Raji (cell line): ENCODE data around the gene VWA1.

ENCODE experiments used
- POLR2A ChIP-seq: IDR thresholded peaks from 2 replicates; pipeline ENCODE4 v1.6.1; 2011; ENCODE audit warnings: low read depth, low read length, control low read depth; ENCODE audit not compliant: insufficient read depth

VWA1 gene

DNA sequence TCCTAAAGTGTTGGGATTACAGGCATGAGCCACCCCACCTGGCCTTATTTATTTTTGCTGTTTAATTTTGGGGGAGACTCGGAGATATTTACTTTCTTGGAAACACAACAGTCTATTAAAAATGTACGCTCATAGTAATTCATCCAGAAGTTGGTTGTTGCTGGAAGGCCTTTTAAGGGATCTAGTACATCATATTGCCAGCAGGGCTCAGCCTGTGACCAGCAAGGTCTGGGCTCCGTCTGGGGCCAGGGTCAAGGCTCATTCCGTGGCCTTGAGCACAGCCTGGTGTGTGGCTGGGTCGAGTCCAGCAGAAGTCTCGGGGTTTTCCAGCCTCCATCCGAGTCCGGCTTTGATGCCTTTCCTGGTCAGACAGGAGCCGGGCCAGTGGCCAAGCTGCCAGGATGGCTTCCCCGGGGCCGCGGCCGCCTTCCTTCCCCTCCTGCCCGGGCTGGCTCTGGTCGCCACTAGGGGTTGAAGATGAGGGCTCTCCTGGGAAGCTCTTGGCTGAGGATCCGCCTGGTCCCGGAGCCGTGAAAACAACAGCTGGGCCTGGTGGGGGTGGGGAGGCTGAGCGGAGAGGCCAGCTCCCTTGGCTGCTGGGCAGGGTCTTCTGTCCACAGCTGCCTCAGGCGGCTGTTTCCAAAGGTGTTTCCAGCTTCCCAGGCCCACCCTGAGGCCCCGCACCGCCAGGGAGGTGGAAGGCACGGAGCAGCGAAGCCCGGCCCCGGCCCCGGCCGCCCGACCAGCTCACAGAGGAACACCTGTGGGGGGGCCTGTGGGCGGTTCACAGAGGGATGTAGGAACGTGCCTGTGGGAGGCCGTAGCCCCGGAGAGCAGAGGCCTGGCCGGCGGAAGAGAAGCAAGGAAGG lies 5.1 kb upstream of the VWA1 start:
- TF ChIP-seq POLR2A, result no peak

DNA sequence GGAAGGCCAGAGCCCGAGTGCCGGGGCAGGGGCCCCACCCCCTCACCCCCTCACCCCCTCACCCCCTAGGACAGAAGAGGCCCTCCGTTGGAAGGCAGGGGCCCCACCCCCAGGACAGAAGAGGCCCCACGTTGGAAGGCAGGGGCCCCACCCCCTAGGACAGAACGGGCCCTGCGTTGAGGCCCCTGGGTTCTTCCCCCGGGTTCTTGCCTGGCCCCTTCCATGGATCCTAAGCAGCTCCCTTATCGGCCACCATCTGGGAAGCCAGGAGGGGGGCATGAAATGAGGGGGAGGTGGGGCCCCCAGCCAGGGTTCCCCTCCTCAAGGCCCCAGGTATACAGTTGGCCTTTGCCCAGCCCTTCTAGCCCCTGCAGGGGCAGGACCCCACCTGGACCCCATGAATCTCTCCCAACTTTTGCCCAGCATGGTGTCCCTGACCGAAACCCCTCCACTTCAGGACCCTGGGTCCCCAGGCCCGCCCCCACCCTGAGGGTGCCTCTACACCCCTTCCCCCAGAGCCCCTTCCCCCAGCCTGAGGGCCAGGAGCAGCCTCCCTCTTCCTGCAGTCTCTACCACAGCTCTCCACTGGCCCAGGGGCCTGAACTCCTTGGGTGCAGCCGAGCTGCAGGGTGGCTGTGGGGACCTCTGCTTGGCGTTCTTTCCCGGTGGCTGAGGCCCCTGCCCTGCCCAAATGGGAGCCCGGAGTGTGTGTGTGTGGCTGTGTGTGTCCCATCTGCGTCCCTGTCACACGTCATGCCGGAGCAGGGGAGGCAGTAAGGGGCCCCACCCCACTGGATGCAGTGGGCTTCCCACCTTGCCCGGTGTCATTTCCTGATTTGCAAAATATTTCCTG lies 4.3 kb upstream of the VWA1 start:
- TF ChIP-seq POLR2A, result no peak

GRCh38 chr1:1431845-1432273 lies 3.6 kb upstream of the VWA1 start:
- no peak for TF ChIP-seq POLR2A

- TF ChIP-seq POLR2A, result no peak
These were observed 3.1 kb upstream of the VWA1 start for GRCh38 chr1:1432274-1432950.

DNA sequence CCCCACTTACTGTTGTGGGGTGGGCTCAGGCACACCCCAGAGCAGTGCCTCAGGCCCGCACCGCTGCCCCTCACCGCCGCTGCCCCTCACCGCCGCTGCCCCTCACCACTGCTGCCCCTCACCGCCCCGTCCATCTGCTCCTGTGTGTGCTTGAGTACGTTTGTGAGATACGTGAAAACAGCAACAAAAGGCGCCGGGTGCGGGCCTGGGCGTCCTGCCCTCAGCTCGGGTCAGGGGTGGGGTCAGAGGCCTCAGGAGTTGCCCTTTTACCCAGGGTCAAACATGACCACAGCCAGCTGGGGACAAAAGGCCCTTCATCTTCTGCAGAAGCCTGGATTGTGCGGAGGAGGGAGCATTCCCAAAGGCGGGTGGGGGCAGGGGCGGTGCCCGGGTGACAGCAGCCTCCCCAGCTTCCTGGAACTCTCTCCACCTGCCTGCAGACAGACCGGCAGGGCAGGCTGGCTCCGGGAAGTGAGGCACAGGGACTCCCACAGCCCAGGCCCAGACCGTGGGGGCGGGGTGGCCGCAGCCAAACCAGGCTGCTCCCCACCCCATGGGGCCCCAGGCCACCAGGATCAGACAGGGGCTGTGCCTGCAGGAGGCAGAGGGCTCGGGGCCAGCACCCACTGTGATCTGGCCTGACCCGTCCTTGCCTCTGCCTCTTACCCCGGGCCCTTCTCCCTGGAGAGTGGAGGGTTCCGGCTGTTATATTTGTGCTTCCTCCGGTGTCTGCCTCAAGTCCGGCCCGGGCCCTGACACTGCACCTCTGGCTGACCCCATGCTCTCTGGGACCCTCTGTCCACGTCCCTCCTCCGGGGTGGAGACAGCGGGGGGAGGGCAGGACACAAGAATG lies 2.3 kb upstream of the VWA1 start:
- no peak for TF ChIP-seq POLR2A

GRCh38 chr1:1433804-1434130 lies 1.7 kb upstream of the VWA1 start:
- no peak for TF ChIP-seq POLR2A

GRCh38 chr1:1434131-1434823 lies 1.2 kb upstream of the VWA1 start:
- TF ChIP-seq POLR2A, result no peak

- no peak for TF ChIP-seq POLR2A
These were observed 725 bp upstream of the VWA1 start for GRCh38 chr1:1434824-1435105.

DNA sequence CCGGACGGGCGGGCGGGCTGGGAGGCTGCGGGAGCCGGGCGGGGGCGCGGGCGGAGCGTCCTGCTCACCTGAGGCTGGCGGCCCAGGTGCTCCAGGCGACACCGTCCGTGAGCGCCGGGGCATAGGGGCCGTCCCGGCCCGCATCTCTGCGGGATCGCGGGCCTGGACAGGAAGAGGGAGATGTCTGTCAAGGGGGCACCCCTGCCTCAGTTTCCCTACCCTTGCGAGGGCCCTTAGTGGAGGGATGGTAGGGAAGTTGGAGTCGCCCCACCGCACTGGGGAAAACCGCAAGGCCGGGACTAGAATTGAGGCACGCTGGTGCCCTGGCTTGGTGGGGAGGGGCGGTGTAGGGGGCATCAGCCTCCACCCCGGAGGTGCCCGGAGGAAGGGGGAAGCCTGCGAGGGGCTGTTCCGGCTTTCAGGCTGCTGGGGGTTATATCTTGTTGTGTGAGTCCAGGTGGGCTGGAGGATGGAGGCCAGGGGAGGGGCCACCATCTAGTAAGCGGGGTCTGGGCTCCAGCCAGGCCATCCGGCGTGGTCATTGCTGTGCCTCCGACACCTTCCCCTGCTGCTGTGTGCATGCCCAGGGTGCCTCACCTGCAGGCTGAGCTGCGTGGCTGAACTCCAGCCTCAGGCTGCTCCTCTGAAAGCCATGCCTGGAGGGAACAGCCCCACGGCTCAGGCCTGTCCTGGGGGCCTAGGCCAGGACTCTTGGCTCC lies 580 bp downstream of the VWA1 start:
- TF ChIP-seq POLR2A, result no peak

- no peak for TF ChIP-seq POLR2A
These were observed 1.1 kb downstream of the VWA1 start for GRCh38 chr1:1436630-1437032.

DNA sequence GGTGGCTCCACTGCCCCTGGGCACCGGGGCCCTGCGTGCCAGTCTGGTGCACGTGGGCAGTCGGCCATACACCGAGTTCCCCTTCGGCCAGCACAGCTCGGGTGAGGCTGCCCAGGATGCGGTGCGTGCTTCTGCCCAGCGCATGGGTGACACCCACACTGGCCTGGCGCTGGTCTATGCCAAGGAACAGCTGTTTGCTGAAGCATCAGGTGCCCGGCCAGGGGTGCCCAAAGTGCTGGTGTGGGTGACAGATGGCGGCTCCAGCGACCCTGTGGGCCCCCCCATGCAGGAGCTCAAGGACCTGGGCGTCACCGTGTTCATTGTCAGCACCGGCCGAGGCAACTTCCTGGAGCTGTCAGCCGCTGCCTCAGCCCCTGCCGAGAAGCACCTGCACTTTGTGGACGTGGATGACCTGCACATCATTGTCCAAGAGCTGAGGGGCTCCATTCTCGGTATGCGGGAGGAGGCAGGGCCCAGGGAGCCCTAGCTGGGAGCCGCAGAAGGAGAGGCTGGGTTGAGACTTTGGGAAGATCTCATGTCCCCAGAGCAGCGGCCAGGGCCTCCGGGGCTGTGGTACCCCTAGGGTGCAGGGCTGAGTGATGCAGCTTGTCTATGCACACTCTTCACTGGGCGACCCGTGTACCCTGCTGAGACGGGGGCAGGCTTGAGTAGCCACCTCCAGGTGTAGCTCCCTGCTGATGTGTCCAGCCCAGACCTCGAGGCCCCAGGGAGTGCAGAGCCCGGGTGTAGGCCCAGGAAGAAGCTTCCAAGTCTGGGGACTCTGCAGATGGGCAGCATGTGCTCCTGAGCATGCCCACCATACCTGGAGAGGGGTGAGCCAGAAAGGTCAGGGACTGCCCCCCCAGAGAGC lies 1.8 kb downstream of the VWA1 start:
- TF ChIP-seq POLR2A, result no peak

DNA sequence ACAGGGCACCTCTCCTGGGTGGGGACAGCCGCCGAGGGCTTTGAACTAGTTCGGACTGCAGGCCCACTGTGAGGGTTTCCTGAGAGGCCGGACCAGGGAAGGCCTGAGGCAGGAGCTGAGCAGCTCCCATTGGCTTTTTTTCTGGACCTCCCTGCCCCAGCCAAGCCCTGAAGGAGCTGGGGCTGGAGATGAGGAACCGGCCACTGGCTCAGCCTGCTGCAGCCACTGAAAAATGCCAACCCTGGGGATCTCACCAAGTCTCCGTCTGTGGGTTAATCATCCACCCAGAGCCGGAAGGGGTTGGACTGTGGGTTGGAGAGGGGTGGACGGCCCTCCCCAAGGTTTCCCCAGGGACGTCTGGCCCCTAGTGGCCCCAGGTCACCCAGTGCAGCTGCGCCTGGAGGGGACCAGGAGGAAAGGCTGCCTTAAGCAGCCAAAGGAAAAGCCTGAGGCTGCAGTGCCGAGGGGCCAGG lies 2.5 kb downstream of the VWA1 start:
- no peak for TF ChIP-seq POLR2A

DNA sequence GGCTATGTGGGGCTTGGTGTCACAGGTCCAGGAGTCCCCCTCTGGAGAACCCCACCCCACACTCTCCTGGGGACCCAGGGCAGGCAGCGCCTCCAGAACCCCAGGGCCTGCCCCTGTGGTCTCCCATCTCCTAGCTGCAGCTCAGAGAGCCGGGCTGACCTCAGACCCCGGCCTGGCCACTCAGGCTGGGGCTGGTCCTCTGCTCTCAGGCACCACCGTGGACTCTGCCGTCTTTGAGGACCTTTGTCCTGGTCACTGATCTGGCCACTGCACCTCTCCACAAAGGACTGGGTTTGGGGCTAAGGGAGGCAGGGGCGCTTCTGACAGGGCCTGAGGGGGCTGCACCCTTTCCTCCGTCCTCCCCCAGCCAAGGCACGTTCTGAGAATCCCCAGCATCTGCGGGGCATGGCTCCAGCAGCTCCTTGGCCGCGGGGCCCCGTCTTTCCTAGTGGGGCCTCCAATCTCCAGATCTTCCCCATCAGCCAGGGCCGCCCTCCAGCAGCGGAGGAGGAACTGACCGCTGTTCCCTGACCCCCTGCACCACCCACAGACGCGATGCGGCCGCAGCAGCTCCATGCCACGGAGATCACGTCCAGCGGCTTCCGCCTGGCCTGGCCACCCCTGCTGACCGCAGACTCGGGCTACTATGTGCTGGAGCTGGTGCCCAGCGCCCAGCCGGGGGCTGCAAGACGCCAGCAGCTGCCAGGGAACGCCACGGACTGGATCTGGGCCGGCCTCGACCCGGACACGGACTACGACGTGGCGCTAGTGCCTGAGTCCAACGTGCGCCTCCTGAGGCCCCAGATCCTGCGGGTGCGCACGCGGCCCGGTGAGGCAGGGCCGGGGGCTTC lies 3.3 kb downstream of the VWA1 start:
- no peak for TF ChIP-seq POLR2A
